DMS114 treated with DMSO at 0.1 percent for 48 hours (cell line): Measurements from ENCODE around the gene GRPEL2.
"Not testable (repeated sequence)": the region's sequence is repeated elsewhere in the genome, so short reads cannot be mapped to it uniquely, and the experiment has no call there.

ENCODE experiments used
- DNase-seq: peaks from one replicate; lab custom pipeline; 2025; ENCODE audit not compliant: unreplicated experiment; lab: John Stamatoyannopoulos, UW

GRPEL2 gene

GRCh38 chr5:149392718-149393117, 47.4 kb downstream of the GRPEL2 start:
- no peak for DNase-seq

DNA sequence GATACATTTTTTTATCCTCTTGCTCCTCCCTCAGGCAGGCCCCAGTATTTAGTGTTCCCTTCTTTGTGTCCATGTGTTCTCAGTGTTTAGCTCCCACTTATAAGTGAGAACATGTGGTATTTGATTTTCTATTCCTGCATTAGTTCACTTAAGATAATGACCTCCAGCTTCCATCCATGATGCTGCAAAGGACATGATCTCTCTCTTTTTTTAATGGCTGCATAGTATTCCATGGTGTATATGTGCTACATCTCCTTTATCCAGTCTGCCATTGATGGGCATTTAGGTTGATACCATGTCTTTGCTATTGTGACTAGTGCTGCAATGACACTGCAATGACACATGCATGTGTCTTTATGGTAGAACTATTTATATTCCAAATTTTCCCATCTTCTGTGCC, 49.7 kb downstream of the GRPEL2 start:
- DNase-seq = not testable (repeated sequence)

- DNase-seq = no peak
These were observed 52.2 kb downstream of the GRPEL2 start for GRCh38 chr5:149397530-149397929.

DNA sequence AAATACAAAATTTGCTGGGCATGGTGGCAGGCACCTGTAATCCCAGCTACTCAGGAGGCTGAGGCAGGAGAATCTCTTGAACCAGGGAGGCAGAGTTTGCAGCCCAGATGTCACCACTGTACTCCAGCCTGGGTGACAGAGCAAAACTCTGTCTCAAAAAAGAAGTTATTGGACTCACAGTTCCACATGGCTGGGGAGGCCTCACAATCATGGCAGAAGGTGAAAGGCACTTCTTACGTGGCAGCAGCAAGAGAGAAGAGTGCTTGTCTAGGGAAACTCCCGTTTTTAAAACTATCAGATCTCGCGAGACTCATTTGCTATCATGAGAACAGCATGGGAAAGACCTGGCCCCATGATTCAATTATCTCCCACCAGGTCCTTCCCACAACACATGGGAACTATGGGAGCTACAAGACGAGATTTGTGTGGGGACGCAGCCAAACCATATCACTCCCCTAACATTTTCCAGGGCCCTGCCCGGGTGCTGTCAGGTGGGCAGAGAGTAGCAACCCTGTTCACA, 53.5 kb downstream of the GRPEL2 start:
- DNase-seq = not testable (repeated sequence)

- no peak for DNase-seq
These were observed 54.5 kb downstream of the GRPEL2 start for GRCh38 chr5:149399775-149400174.

GRCh38 chr5:149400304-149400703, 55.0 kb downstream of the GRPEL2 start:
- DNase-seq = no peak

GRCh38 chr5:149401051-149401450, 55.8 kb downstream of the GRPEL2 start:
- DNase-seq = no peak

GRCh38 chr5:149402291-149402690, 57.0 kb downstream of the GRPEL2 start:
- DNase-seq = no peak
